ENCODE measurements around the gene NEUROG1. TPM values are rescaled to one million over a fixed set of nuclear protein-coding genes. Genes with fewer than 3 reads are reported as not detected.

Gene NEUROG1
- total RNA-seq, 1 donor = not detected

GRCh38 chr5:135565266-135565665, 29.5 kb upstream of the NEUROG1 start:
- DNase-seq (ENCODE audit: low read depth) = no peak
- no peak for TF ChIP-seq CTCF (IDR thresholded peaks at IDR 0.05; ENCODE audit: insufficient read depth, low read length)
- no peak overlapping the region for H3K4me3 ChIP-seq (ENCODE audit: low read depth, low read length)

- H3K4me3 ChIP-seq (ENCODE audit: low read depth, low read length) = no peak overlapping the region
- TF ChIP-seq CTCF (IDR thresholded peaks at IDR 0.05; ENCODE audit: insufficient read depth, low read length) = no peak
- DNase-seq (ENCODE audit: low read depth) = no peak
Observed at GRCh38 chr5:135564331-135564730, 28.6 kb upstream of the NEUROG1 start.

GRCh38 chr5:135561266-135561665, 25.5 kb upstream of the NEUROG1 start:
- no peak overlapping the region for H3K4me3 ChIP-seq (ENCODE audit: low read depth, low read length)
- TF ChIP-seq CTCF (IDR thresholded peaks at IDR 0.05; ENCODE audit: insufficient read depth, low read length) = no peak
- no peak for DNase-seq (ENCODE audit: low read depth)

GRCh38 chr5:135560858-135561257, 25.1 kb upstream of the NEUROG1 start:
- peak; percentile 78 for DNase-seq (ENCODE audit: low read depth)
- H3K4me3 ChIP-seq (ENCODE audit: low read depth, low read length) = no peak overlapping the region
- peak; percentile 84 for TF ChIP-seq CTCF (IDR thresholded peaks at IDR 0.05; ENCODE audit: insufficient read depth, low read length)

- TF ChIP-seq CTCF (IDR thresholded peaks at IDR 0.05; ENCODE audit: insufficient read depth, low read length) = no peak
- DNase-seq (ENCODE audit: low read depth) = peak; percentile 13
- no peak overlapping the region for H3K4me3 ChIP-seq (ENCODE audit: low read depth, low read length)
Observed at GRCh38 chr5:135559354-135559753, 23.6 kb upstream of the NEUROG1 start.

GRCh38 chr5:135557076-135557838, 21.5 kb upstream of the NEUROG1 start:
- TF ChIP-seq CTCF (IDR thresholded peaks at IDR 0.05; ENCODE audit: insufficient read depth, low read length) = no peak
- no peak for DNase-seq (ENCODE audit: low read depth)
- H3K4me3 ChIP-seq (ENCODE audit: low read depth, low read length) = no peak overlapping the region

GRCh38 chr5:135556620-135557019, 20.9 kb upstream of the NEUROG1 start:
- H3K4me3 ChIP-seq (ENCODE audit: low read depth, low read length) = no peak overlapping the region
- no peak for TF ChIP-seq CTCF (IDR thresholded peaks at IDR 0.05; ENCODE audit: insufficient read depth, low read length)
- DNase-seq (ENCODE audit: low read depth) = no peak

All from fibroblast of the aortic adventitia (primary cell).